Measurements from ENCODE around the gene EIF2AK2.

The EIF2AK2 gene

DNA sequence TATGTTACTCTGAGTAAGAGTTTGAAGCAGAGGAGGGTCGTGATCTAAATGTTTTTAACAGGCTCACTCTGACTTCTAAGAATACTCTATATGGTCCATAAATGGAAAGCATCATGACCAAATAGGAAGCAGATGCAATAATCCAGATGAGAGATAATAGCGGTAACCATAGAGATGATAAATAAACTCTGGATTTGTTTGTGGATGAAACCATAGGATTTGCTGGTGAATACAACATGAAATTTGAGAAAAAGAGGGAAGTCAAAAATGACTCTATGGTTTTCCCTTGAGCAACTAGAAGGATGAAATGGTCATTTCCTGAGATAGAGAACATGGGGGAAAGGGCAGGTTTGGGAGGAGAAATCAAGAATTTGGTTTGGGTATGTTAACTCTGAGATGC is 76.5 kb downstream of the EIF2AK2 start:
- Histone ChIP-seq H3K36me3 (ENCODE audit: control insufficient read depth, insufficient read depth, low read length) (no peaks in the 10 kb centered on the region), H3K4me1 (ENCODE audit: control insufficient read depth, insufficient read depth, low read length) (no peaks in the 10 kb centered on the region), H3K27ac (ENCODE audit: low read length) (no peak overlapping the region), H3K4me3 (ENCODE audit: low read length) (no peak overlapping the region), H3K27me3 (ENCODE audit: control insufficient read depth, insufficient read depth, low read length) (no peaks in the 10 kb centered on the region), H3K9me3 (ENCODE audit: control insufficient read depth, insufficient read depth, low read length) (no peaks in the 10 kb centered on the region)
- no peak for DNase-seq (ENCODE audit: low read depth, low spot score)
- no CpG with 5 or more reads among the region's 2 CpGs for WGBS (ENCODE audit: insufficient coverage, insufficient read length)

DNA sequence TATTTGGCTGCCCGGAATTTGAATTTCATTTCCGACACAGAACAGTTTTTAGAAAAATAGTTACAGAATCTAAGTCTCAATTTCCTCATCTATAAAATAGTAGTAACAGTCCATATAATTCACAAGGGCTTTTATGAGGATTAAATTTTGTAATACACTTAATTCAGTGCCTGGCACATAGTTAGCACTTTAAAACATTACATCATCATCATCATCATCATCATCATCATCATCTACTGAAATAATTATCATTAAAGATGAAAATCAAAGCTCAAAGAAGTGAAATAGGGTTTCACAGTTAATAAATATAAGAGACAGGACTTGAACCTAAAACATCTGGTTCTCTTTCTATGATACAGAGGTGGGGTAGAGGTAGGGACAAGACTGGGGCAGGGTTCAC is 85.8 kb downstream of the EIF2AK2 start:
- H3K36me3 ChIP-seq (ENCODE audit: control insufficient read depth, insufficient read depth, low read length), result no peaks in the 10 kb centered on the region
- no CpG with 5 or more reads among the region's 2 CpGs for WGBS (ENCODE audit: insufficient coverage, insufficient read length)

DNA sequence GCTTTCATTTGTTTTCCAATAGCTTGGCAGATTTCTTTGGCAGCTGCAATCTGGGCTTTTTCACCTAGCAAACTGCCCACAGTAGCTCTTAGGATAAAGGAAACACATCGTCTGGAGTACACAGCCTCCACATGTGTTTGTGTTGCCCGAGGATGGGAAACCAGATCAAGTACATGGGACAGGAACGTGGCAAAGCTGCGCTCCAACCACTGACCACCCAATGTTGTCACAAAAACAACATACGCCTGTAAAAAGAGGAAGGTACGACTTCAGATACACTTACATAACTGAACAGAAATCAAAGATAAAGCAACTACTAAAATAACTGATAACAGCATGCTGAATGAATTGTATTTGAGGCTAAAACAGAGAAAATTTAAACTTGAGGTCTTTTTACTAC is 88.1 kb downstream of the EIF2AK2 start:
- no peak for DNase-seq (ENCODE audit: low read depth, low spot score)
- 0 out of 2 replicates have a peak, but pooled peaks cover 3% of the 10 kb centered on the region for H3K36me3 ChIP-seq (ENCODE audit: control insufficient read depth, insufficient read depth, low read length)
- H3K27ac ChIP-seq (ENCODE audit: low read length), result no peak overlapping the region
- H3K27me3 ChIP-seq (ENCODE audit: control insufficient read depth, insufficient read depth, low read length), result no peaks in the 10 kb centered on the region
- no peak overlapping the region for H3K4me3 ChIP-seq (ENCODE audit: low read length)
- no CpG with 5 or more reads among the region's 6 CpGs for whole genome bisulfite sequencing (ENCODE audit: insufficient coverage, insufficient read length)
- no peaks in the 10 kb centered on the region for H3K4me1 ChIP-seq (ENCODE audit: control insufficient read depth, insufficient read depth, low read length)
- no peaks in the 10 kb centered on the region for H3K9me3 ChIP-seq (ENCODE audit: control insufficient read depth, insufficient read depth, low read length)

More for the DNA sequence above, 85.8 kb downstream of the EIF2AK2 start:
- Histone ChIP-seq H3K9me3 (ENCODE audit: control insufficient read depth, insufficient read depth, low read length) (no peaks in the 10 kb centered on the region), H3K27me3 (ENCODE audit: control insufficient read depth, insufficient read depth, low read length) (no peaks in the 10 kb centered on the region), H3K4me3 (ENCODE audit: low read length) (no peak overlapping the region), H3K4me1 (ENCODE audit: control insufficient read depth, insufficient read depth, low read length) (no peaks in the 10 kb centered on the region), H3K27ac (ENCODE audit: low read length) (no peak overlapping the region)
- no peak for DNase-seq (ENCODE audit: low read depth, low spot score)

DNA sequence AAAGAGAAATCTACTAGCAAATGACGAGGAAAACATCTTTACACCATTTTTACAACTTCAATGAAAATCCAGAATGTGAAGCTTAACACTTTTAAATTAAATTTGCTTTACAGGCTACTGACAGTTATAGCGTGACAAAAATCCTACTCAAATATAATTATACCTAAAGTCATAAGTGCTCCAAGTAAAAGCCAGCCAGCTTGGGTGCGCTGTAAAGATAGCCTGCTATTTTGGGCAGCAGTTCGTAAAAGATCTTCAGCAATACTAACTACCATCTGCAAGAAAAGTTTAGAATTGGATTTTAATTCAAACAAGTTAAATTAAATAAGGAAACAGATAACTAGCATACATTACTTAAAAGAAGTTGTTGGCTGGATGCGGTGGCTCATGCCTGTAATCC is 95.0 kb downstream of the EIF2AK2 start:
- no peak for DNase-seq (ENCODE audit: low read depth, low spot score)
- Histone ChIP-seq H3K4me1 (ENCODE audit: control insufficient read depth, insufficient read depth, low read length) (no peaks in the 10 kb centered on the region), H3K4me3 (ENCODE audit: low read length) (no peak overlapping the region), H3K27ac (ENCODE audit: low read length) (no peak overlapping the region), H3K9me3 (ENCODE audit: control insufficient read depth, insufficient read depth, low read length) (no peaks in the 10 kb centered on the region), H3K36me3 (ENCODE audit: control insufficient read depth, insufficient read depth, low read length) (0 out of 2 replicates have a peak, but pooled peaks cover 3% of the 10 kb centered on the region), H3K27me3 (ENCODE audit: control insufficient read depth, insufficient read depth, low read length) (no peaks in the 10 kb centered on the region)
- WGBS (ENCODE audit: insufficient coverage, insufficient read length), result no CpG with 5 or more reads among the region's 5 CpGs

DNA sequence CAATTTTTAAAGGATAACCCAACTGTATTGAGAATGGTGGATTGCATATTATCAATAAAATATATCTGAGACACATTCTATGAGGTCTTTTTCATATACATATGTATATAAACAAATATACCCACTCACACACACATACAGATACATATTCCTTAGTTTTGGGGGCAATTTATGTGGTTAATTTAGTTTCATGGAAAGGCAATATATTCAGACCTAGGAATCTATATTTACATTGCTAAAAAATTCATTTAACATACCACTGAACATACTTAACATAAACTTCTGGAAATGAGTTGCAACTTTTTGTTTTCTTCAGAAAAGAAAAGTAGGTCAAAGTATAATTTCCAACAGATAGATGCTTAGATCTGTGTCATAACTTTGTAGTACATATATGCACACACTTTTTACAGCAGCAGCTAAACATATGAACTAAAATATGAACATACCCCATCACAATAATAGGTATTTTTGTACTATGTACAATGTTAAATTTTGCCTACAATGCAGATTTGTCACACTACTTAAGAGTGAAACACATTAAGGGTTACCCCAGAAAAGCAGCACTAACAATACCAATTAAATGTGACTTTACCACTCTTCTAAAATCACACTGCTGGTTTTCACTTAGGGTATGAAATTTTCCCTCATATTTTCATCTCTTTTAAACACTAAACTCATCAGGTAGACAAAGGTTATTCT is 95.6 kb downstream of the EIF2AK2 start:
- no peaks in the 10 kb centered on the region for H3K27me3 ChIP-seq (ENCODE audit: control insufficient read depth, insufficient read depth, low read length)
- 0 out of 2 replicates have a peak, but pooled peaks cover 3% of the 10 kb centered on the region for H3K36me3 ChIP-seq (ENCODE audit: control insufficient read depth, insufficient read depth, low read length)
- H3K4me1 ChIP-seq (ENCODE audit: control insufficient read depth, insufficient read depth, low read length), result no peaks in the 10 kb centered on the region
- no peak overlapping the region for H3K4me3 ChIP-seq (ENCODE audit: low read length)
- no peaks in the 10 kb centered on the region for H3K9me3 ChIP-seq (ENCODE audit: control insufficient read depth, insufficient read depth, low read length)
- H3K27ac ChIP-seq (ENCODE audit: low read length), result no peak overlapping the region
- DNase-seq (ENCODE audit: low read depth, low spot score), result no peak

DNA sequence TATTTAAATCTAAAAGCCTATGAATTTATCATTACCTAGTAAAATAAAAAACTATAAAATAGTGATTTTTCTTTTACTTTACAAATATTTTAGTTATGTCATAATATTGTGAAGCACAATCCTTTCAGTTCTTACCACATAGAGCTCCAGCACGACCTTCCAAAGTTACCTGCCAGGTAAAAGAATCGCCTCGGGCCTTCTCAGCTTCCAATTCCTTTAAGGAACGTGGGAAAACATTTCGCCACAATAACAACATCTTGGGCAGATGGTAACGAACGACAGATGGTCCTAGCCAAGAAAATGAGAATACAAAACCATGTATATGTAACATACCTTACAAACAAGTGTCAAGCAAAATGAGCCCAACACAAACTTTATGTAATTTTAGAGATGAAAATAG is 96.3 kb downstream of the EIF2AK2 start:
- no peak overlapping the region for H3K4me3 ChIP-seq (ENCODE audit: low read length)
- no peaks in the 10 kb centered on the region for H3K4me1 ChIP-seq (ENCODE audit: control insufficient read depth, insufficient read depth, low read length)
- no peaks in the 10 kb centered on the region for H3K27me3 ChIP-seq (ENCODE audit: control insufficient read depth, insufficient read depth, low read length)
- WGBS (ENCODE audit: insufficient coverage, insufficient read length), result no CpG with 5 or more reads among the region's 7 CpGs
- no peak overlapping the region for H3K27ac ChIP-seq (ENCODE audit: low read length)
- no peak for DNase-seq (ENCODE audit: low read depth, low spot score)
- H3K9me3 ChIP-seq (ENCODE audit: control insufficient read depth, insufficient read depth, low read length), result no peaks in the 10 kb centered on the region
- H3K36me3 ChIP-seq (ENCODE audit: control insufficient read depth, insufficient read depth, low read length), result 0 out of 2 replicates have a peak, but pooled peaks cover 3% of the 10 kb centered on the region

DNA sequence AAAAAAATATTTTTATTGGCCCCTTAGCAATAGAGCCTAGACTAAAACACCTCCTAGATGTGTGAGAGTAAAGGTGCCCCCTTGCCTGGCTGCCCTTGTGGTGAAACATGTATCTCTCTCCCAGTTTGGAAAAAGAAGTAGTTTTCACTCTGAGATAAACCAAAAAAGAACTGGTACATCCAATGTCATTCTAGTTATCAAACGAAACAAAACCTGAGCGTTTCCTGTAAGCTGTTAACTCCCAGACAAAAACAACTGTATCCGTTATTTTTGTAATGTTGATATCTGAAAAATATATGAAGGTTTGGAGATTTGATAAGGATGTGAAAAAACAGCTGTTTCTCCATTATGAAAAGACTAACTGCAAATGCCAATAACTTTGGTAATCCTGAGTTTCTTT is 96.9 kb downstream of the EIF2AK2 start:
- H3K36me3 ChIP-seq (ENCODE audit: control insufficient read depth, insufficient read depth, low read length), result 0 out of 2 replicates have a peak, but pooled peaks cover 3% of the 10 kb centered on the region
- no peak overlapping the region for H3K27ac ChIP-seq (ENCODE audit: low read length)
- H3K9me3 ChIP-seq (ENCODE audit: control insufficient read depth, insufficient read depth, low read length), result no peaks in the 10 kb centered on the region
- H3K4me3 ChIP-seq (ENCODE audit: low read length), result no peak overlapping the region
- no peak for DNase-seq (ENCODE audit: low read depth, low spot score)
- no peaks in the 10 kb centered on the region for H3K27me3 ChIP-seq (ENCODE audit: control insufficient read depth, insufficient read depth, low read length)
- no peaks in the 10 kb centered on the region for H3K4me1 ChIP-seq (ENCODE audit: control insufficient read depth, insufficient read depth, low read length)
- WGBS (ENCODE audit: insufficient coverage, insufficient read length), result 100% methylated on average over 1 of the region's 3 CpGs

DNA sequence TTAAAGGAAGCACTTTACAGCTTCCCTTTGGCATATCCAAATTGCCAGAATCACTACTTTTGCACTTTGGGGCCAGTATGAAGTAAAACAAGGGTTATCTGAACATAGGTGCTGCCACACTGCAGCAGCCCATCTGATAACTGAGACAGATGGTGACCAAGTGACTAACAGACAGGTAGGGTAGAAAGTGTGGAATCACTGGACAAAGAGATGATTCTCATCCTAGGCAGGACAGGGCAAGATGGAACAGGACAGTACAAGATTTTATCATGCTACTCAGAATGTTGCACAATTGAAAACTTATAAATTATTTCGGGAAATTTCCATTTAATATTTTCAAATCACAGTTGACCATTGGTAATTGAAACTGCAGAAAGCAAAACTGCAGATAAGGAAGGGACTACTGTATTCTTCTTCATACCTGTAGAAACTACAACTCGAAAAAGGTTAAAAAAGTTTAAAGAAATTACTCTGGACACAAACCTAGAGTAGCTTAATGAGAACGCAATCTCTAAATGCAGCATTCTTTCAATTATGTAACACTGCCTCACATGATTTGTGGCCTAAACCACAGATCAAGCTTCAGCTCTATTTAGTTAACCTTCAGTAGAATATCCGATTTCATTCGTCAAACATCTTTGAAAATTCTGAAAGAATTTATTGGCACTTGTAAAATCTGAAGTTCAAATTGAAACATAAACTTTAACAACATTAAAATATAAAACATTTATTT is 104.0 kb downstream of the EIF2AK2 start:
- no peak overlapping the region for H3K4me3 ChIP-seq (ENCODE audit: low read length)
- H3K36me3 ChIP-seq (ENCODE audit: control insufficient read depth, insufficient read depth, low read length), result no peaks in the 10 kb centered on the region; the same call in 1 of the 2 replicates
- no peaks in the 10 kb centered on the region for H3K9me3 ChIP-seq (ENCODE audit: control insufficient read depth, insufficient read depth, low read length)
- no CpG with 5 or more reads among the region's 5 CpGs for WGBS (ENCODE audit: insufficient coverage, insufficient read length)
- H3K4me1 ChIP-seq (ENCODE audit: control insufficient read depth, insufficient read depth, low read length), result no peaks in the 10 kb centered on the region
- no peaks in the 10 kb centered on the region for H3K27me3 ChIP-seq (ENCODE audit: control insufficient read depth, insufficient read depth, low read length)
- H3K27ac ChIP-seq (ENCODE audit: low read length), result no peak overlapping the region
- no peak for DNase-seq (ENCODE audit: low read depth, low spot score)

All from iPS DF 6.9 (cell line).